SW 1271 (cell line): ENCODE measurements around the gene RBMS1.

Experiments
- DNase-seq, 2 experiments: peaks; one replicate each; lab custom pipeline; 2025; lab: John Stamatoyannopoulos, UW

The RBMS1 gene

GRCh38 chr2:160493227-160494028 is at the start of gene RBMS1:
TSS of gene RBMS1 (minus strand) at chr2:160493807. CDS start at chr2:160493363, 444 bp downstream.
- DNase-seq, result peak; percentile 23 to 52

GRCh38 chr2:160541745-160542144 is 48.1 kb upstream of the RBMS1 start:
- DNase-seq, result no peak

GRCh38 chr2:160538559-160539355 is 45.1 kb upstream of the RBMS1 start:
- DNase-seq, result no peak

- DNase-seq, result no peak
Measured at GRCh38 chr2:160538115-160538514, 44.5 kb upstream of the RBMS1 start.

GRCh38 chr2:160534996-160535395 is 41.4 kb upstream of the RBMS1 start:
- DNase-seq, result no peak

GRCh38 chr2:160534249-160534648 is 40.6 kb upstream of the RBMS1 start:
- no peak for DNase-seq

- DNase-seq, result no peak
Measured at GRCh38 chr2:160533482-160533881, 39.9 kb upstream of the RBMS1 start.

- no peak for DNase-seq
Measured at GRCh38 chr2:160532388-160532787, 38.8 kb upstream of the RBMS1 start.

GRCh38 chr2:160522951-160523710 is 29.5 kb upstream of the RBMS1 start:
- no peak for DNase-seq

GRCh38 chr2:160517731-160518130 is 24.1 kb upstream of the RBMS1 start:
- no peak for DNase-seq

GRCh38 chr2:160516547-160517365 is 23.1 kb upstream of the RBMS1 start:
- no peak for DNase-seq

GRCh38 chr2:160515120-160515519 is 21.5 kb upstream of the RBMS1 start:
- DNase-seq, result no peak

GRCh38 chr2:160513120-160513519 is 19.5 kb upstream of the RBMS1 start:
- no peak for DNase-seq

- DNase-seq, result no peak
Measured at GRCh38 chr2:160512491-160512890, 18.9 kb upstream of the RBMS1 start.

GRCh38 chr2:160510617-160511016 is 17.0 kb upstream of the RBMS1 start:
- no peak for DNase-seq

- DNase-seq, result no peak
Measured at GRCh38 chr2:160509016-160509415, 15.4 kb upstream of the RBMS1 start.

GRCh38 chr2:160507464-160507863 is 13.9 kb upstream of the RBMS1 start:
- no peak for DNase-seq

- DNase-seq, result no peak
Measured at GRCh38 chr2:160507046-160507407, 13.4 kb upstream of the RBMS1 start.

GRCh38 chr2:160506371-160507045 is 12.9 kb upstream of the RBMS1 start:
- no peak for DNase-seq

GRCh38 chr2:160505256-160505655 is 11.6 kb upstream of the RBMS1 start:
- no peak for DNase-seq

- no peak for DNase-seq
Measured at GRCh38 chr2:160502478-160502877, 8.9 kb upstream of the RBMS1 start.
